ENCODE measurements around the gene PCDHA12.

DNA sequence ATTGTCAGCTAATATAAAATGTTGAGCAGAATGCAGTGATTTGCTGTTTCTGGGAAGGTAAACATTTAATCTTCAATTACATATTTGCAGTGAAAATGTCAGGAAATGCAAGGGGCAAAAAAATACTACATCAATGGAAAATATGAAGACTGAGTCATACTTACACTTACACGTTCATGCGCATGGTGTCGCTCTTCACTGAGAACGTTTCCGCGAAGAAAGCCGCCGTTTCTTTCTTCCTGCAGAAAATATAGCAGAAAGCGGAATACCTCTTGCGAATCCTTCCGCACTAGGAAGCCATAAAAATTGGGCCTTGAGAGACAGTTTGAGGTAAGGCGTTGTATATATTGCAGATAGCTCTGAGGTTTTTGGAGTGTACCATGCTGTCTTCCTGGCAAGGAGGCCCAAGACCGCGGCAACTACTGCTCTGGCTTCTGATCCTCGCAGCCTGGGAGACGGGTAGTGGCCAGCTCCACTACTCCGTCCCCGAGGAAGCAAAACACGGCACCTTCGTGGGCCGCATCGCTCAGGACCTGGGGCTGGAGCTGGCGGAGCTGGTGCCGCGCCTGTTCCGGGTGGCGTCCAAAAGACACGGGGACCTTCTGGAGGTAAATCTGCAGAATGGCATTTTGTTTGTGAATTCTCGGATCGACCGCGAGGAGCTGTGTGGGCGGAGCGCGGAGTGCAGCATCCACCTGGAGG, 6.9 kb downstream of the PCDHA12 start, which contains the start of gene PCDHA13:
- TF ChIP-seq, protein P1, sequence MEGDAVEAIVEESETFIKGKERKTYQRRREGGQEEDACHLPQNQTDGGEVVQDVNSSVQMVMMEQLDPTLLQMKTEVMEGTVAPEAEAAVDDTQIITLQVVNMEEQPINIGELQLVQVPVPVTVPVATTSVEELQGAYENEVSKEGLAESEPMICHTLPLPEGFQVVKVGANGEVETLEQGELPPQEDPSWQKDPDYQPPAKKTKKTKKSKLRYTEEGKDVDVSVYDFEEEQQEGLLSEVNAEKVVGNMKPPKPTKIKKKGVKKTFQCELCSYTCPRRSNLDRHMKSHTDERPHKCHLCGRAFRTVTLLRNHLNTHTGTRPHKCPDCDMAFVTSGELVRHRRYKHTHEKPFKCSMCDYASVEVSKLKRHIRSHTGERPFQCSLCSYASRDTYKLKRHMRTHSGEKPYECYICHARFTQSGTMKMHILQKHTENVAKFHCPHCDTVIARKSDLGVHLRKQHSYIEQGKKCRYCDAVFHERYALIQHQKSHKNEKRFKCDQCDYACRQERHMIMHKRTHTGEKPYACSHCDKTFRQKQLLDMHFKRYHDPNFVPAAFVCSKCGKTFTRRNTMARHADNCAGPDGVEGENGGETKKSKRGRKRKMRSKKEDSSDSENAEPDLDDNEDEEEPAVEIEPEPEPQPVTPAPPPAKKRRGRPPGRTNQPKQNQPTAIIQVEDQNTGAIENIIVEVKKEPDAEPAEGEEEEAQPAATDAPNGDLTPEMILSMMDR (IDR thresholded peaks at IDR 0.05), result no peak
- TF ChIP-seq POLR2AphosphoS5 (IDR thresholded peaks at IDR 0.05) (no peak), POLR2A (IDR thresholded peaks at IDR 0.05) (no peak)
